ENCODE measurements around the gene TMEM202. TPM values are rescaled to one million over a fixed set of nuclear protein-coding genes. Genes with fewer than 3 reads are reported as not detected.

The TMEM202 gene
- not detected in 2 replicates for total RNA-seq

GRCh38 chr15:72397796-72398588 lies at the start of gene TMEM202:
Gene TMEM202 (plus strand): TSS chr15:72398305. CDS start chr15:72398327, 22 bp downstream.

GRCh38 chr15:72375846-72376581 lies 22.1 kb upstream of the TMEM202 start, which contains the start of gene HEXA:
Gene HEXA (minus strand): TSS chr15:72376014. CDS start chr15:72375972, 42 bp downstream.

Other genes starting within 250 kb of the TMEM202 start
- 0.72 TPM in 1 of 2 replicates, not detected in the other for gene GRAMD2A, start 200.5 kb upstream of the TMEM202 start, total RNA-seq
- gene PKM, start 167.1 kb upstream of the TMEM202 start, total RNA-seq: 1,320 and 1,470 TPM in 2 replicates
- gene PARP6, start 125.8 kb upstream of the TMEM202 start, total RNA-seq: 17.7 and 20.4 TPM in 2 replicates
- 0.07 TPM in 1 of 2 replicates, not detected in the other for gene CELF6, start 78.1 kb upstream of the TMEM202 start, total RNA-seq
- gene HEXA, start 22.3 kb upstream of the TMEM202 start, total RNA-seq: 41.2 and 53.2 TPM in 2 replicates
- 59.6 and 63.4 TPM in 2 replicates for gene ARIH1, start 76.0 kb downstream of the TMEM202 start, total RNA-seq